Osteocyte (in vitro differentiated cells): ENCODE data around the gene TMEM129. TPM values are rescaled to one million over a fixed set of nuclear protein-coding genes. Genes with fewer than 3 reads are reported as not detected.

Experiments used
- DNase-seq: peaks from one replicate; pipeline ENCODE4 v3.0.0; 2021; ENCODE audit warnings: mixed read lengths; ENCODE audit not compliant: unreplicated experiment; ENCODE audit errors: extremely low spot score
- H3K27ac Mint-ChIP-seq: one replicate; pipeline ENCODE4 v1.8.0; 2021; ENCODE audit warnings: mild to moderate bottlenecking, mixed read lengths; ENCODE audit not compliant: unreplicated experiment
- H3K27me3 Mint-ChIP-seq: one replicate; pipeline ENCODE4 v1.8.0; 2021; ENCODE audit warnings: mixed read lengths; ENCODE audit not compliant: unreplicated experiment
- H3K36me3 Mint-ChIP-seq: one replicate; pipeline ENCODE4 v1.8.0; 2021; ENCODE audit warnings: mixed read lengths; ENCODE audit not compliant: unreplicated experiment
- H3K4me1 Mint-ChIP-seq: one replicate; pipeline ENCODE4 v1.8.0; 2021; ENCODE audit warnings: mixed read lengths; ENCODE audit not compliant: unreplicated experiment
- H3K4me3 Mint-ChIP-seq: one replicate; pipeline ENCODE4 v1.8.0; 2021; ENCODE audit warnings: mild to moderate bottlenecking, moderate library complexity, mixed read lengths; ENCODE audit not compliant: unreplicated experiment
- H3K9me3 Mint-ChIP-seq: one replicate; pipeline ENCODE4 v1.8.0; 2021; ENCODE audit warnings: mixed read lengths; ENCODE audit not compliant: unreplicated experiment
- total RNA-seq: library from RNA; stranded (reverse); gene quantifications from 2 replicates; pipeline ENCODE4 v1.2.1, GENCODE V29; 2021
- TF ChIP-seq, protein P1 (sequence below): fragments of 200-600 bp; sonication (generic); IDR thresholded peaks from 2 replicates; pipeline ENCODE4 v1.5.0; 2021; ENCODE audit warnings: antibody characterized with exemption, mild to moderate bottlenecking, moderate library complexity

TMEM129 gene
- total RNA-seq, 1 donor from 2014 or later: 48.8 TPM

DNA sequence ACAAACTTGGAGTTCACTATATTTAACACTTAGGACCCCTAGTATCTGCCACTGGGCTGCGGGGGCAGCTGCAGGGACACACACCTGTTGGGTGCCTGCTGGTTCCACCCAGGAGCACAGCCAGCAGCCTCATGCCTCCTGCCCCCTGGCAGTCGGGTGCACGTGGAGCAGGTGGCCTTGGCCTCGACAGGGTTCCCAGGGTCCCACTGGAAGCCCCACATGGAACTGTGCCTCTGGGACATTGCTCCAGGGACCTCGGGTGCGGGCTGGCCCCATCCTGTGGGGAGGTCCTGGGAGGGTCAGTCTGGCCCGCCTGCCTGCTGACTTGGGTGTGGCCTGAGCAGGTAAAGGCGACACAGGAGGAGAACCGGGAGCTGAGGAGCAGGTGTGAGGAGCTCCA is 18.2 kb upstream of the TMEM129 start:
- TF ChIP-seq, protein P1, sequence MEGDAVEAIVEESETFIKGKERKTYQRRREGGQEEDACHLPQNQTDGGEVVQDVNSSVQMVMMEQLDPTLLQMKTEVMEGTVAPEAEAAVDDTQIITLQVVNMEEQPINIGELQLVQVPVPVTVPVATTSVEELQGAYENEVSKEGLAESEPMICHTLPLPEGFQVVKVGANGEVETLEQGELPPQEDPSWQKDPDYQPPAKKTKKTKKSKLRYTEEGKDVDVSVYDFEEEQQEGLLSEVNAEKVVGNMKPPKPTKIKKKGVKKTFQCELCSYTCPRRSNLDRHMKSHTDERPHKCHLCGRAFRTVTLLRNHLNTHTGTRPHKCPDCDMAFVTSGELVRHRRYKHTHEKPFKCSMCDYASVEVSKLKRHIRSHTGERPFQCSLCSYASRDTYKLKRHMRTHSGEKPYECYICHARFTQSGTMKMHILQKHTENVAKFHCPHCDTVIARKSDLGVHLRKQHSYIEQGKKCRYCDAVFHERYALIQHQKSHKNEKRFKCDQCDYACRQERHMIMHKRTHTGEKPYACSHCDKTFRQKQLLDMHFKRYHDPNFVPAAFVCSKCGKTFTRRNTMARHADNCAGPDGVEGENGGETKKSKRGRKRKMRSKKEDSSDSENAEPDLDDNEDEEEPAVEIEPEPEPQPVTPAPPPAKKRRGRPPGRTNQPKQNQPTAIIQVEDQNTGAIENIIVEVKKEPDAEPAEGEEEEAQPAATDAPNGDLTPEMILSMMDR: no peak
- DNase-seq: no peak
- H3K9me3 Mint-ChIP-seq: no peaks in the 10 kb centered on the region
- H3K27ac Mint-ChIP-seq: no peak overlapping the region
- H3K4me3 Mint-ChIP-seq: no peak overlapping the region
- no peaks in the 10 kb centered on the region for H3K4me1 Mint-ChIP-seq
- H3K27me3 Mint-ChIP-seq: no peaks in the 10 kb centered on the region
- H3K36me3 Mint-ChIP-seq: peaks cover 27% of the 10 kb centered on the region

DNA sequence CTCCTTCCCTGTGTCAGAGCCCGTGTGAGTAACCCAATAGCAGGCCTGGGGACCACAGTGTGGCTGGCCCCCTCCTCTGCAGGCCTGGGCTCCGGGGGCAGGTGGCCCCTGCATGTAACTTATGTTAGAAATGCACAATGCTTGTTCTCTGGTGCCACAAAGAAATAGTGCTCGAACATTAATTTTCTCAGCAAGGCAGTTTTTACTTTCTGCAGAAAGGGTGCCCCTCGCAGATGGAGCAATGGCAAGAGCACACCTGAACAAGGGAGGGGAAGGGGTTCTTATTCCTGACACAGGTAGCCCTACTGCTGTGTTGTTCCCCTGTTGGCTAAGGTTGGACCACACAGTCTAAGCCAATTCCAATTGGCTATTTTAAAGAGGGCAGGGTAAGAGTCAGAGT is 17.3 kb upstream of the TMEM129 start:
- Mint-ChIP-seq H3K27me3 (no peaks in the 10 kb centered on the region), H3K27ac (no peak overlapping the region), H3K4me3 (no peak overlapping the region), H3K9me3 (no peaks in the 10 kb centered on the region), H3K4me1 (no peaks in the 10 kb centered on the region), H3K36me3 (peaks cover 23% of the 10 kb centered on the region)
- no peak for DNase-seq
- TF ChIP-seq, protein P1: no peak

DNA sequence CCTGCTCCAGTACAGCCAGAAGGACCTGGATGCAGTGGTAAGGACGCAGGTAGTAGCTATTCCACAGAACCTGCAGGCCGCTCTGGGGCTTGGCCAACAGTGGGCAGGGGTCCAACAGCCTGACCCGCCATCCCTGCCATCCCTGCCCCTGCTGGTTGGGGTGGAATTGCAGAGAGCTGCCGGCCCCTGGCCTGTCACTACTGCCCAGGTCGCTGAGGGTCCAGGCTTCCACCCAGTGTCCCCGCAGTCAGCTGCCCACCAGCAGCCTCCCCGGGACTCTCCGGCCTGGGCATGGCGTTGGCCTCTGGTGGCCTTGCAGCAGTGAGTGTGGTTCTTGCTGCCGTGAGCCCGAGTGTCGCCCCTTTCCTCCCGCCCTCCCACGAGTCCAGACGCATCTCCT is 16.5 kb upstream of the TMEM129 start:
- Mint-ChIP-seq H3K36me3 (peaks cover 25% of the 10 kb centered on the region), H3K27me3 (no peaks in the 10 kb centered on the region), H3K27ac (no peak overlapping the region), H3K4me1 (no peaks in the 10 kb centered on the region), H3K9me3 (no peaks in the 10 kb centered on the region), H3K4me3 (no peak overlapping the region)
- no peak for DNase-seq
- TF ChIP-seq, protein P1: no peak

DNA sequence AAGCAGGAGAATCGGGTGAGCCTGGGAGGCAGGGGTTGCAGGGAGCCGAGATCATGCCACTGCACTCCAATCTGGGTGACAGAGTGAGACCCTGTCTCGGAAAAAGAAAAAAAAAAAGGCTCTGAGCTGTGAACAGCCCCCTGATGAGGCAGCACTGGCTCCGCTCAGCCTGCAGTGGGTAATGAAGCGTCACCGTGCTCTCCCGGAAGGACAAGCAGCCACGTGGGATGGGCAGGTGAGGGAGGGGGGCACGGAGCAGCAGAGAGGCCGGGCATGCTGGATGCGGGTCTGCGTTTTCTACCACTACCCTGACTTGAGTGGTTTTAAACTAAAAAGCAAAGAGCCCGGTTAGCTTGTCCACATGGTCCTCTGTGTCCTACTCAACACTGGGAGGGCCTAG is 15.7 kb upstream of the TMEM129 start:
- peaks cover 25% of the 10 kb centered on the region for H3K36me3 Mint-ChIP-seq
- H3K9me3 Mint-ChIP-seq: no peaks in the 10 kb centered on the region
- DNase-seq: no peak
- no peaks in the 10 kb centered on the region for H3K27me3 Mint-ChIP-seq
- H3K4me3 Mint-ChIP-seq: no peak overlapping the region
- H3K27ac Mint-ChIP-seq: no peak overlapping the region
- TF ChIP-seq, protein P1: no peak
- H3K4me1 Mint-ChIP-seq: no peaks in the 10 kb centered on the region

DNA sequence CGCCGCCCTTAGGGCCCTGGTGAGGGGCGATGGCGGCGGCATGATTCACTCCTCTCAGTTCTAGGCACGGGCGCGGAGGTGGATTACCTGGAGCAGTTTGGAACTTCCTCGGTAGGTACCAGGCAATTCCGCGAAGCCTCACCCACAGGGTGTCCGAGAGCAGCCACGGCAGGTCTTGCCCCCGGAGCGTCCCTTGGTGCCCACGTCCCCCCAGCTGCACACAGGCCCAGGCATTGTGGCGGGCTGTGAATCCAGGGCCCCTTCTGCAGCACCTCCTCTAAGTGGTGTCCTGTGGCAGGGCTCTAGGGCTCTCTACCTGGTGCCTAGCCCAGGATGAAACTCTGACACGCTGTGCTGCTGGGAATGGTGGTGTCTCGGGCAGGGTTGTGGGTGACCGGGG is 14.1 kb upstream of the TMEM129 start:
- Mint-ChIP-seq H3K9me3 (no peaks in the 10 kb centered on the region), H3K4me1 (no peaks in the 10 kb centered on the region), H3K36me3 (peaks cover 16% of the 10 kb centered on the region), H3K4me3 (no peak overlapping the region), H3K27me3 (no peaks in the 10 kb centered on the region), H3K27ac (no peak overlapping the region)
- no peak for DNase-seq
- TF ChIP-seq, protein P1: no peak
